Peyer's patch (tissue), 4 donors: Measurements from ENCODE around the gene LRRC25.

ENCODE experiments used
- POLR2A ChIP-seq, 2 donors: fragments of 450-650 bp; IDR thresholded peaks; one replicate each; pipeline ENCODE4 v1.5.1; 2017; ENCODE audit warnings: antibody characterized with exemption in 2 of 2, mild to moderate bottlenecking in 2 of 2, moderate library complexity in 2 of 2
- TF ChIP-seq, protein P1 (sequence below), 6 experiments: fragments of 450-650 bp in 4 of 6; fragments of 200-600 bp in 2 of 6; sonication (generic) in 1 of 6; IDR thresholded peaks; one replicate each; pipeline ENCODE4 v1.5.1; 2017 to 2019; ENCODE audit warnings: antibody characterized with exemption in 6 of 6, mild to moderate bottlenecking in 3 of 6, moderate library complexity in 1 of 6

DNA sequence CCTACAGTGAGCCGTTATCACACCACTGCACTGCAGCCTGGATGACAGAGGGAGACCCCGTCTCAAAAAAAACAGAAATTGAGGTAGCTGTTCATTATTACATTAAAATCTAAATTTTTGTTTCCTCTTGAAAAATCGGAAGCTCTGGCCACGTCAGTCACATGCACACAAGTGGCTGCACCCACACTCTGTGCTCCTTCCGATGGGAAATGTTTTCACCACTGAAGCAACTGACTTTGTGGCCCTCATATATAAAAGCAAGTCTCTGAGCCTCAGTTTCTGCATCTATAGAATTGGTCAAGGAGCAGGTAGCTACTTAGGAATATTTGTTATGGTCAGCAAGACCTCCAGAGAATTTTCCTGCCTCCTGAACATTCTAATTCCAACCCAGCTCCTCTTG, 4.5 kb downstream of the LRRC25 start:
- TF ChIP-seq, protein P1, sequence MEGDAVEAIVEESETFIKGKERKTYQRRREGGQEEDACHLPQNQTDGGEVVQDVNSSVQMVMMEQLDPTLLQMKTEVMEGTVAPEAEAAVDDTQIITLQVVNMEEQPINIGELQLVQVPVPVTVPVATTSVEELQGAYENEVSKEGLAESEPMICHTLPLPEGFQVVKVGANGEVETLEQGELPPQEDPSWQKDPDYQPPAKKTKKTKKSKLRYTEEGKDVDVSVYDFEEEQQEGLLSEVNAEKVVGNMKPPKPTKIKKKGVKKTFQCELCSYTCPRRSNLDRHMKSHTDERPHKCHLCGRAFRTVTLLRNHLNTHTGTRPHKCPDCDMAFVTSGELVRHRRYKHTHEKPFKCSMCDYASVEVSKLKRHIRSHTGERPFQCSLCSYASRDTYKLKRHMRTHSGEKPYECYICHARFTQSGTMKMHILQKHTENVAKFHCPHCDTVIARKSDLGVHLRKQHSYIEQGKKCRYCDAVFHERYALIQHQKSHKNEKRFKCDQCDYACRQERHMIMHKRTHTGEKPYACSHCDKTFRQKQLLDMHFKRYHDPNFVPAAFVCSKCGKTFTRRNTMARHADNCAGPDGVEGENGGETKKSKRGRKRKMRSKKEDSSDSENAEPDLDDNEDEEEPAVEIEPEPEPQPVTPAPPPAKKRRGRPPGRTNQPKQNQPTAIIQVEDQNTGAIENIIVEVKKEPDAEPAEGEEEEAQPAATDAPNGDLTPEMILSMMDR (IDR thresholded peaks at IDR 0.05): no peak
- TF ChIP-seq POLR2A (IDR thresholded peaks at IDR 0.05): no peak
